H1 (cell line): Measurements from ENCODE around the gene CD244. TPM values are rescaled to one million over a fixed set of nuclear protein-coding genes. Genes with fewer than 3 reads are reported as not detected.

Experiments
- CTCF ChIA-PET: fragments of 300-600 bp; sonication (Branson Sonifier 250); formaldehyde crosslinking; loops from one replicate; lab custom pipeline; 2021; ENCODE audit not compliant: partially characterized antibody; lab: Charles Lee
- POLR2A ChIA-PET: fragments of 300-600 bp; sonication (Branson Sonifier 250); formaldehyde crosslinking; loops from one replicate; lab custom pipeline; 2021; ENCODE audit warnings: inconsistent platforms; ENCODE audit not compliant: partially characterized antibody; lab: Charles Lee
- DNase-seq, 2 experiments: peaks; one replicate each; pipeline versions ENCODE4 v3.0.0 to v3.0.0-alpha.2; 2010 to 2022; ENCODE audit warnings: low spot score in 2 of 2, low read depth in 1 of 2, mixed read lengths in 1 of 2
- FAIRE-seq: peaks from 2 replicates; lab custom pipeline; 2011; peaks lifted over from hg19 to GRCh38; lab: Jason Lieb, UNC
- H2AFZ ChIP-seq: 2 replicates; pipeline ENCODE4 v1.8.1; 2012; ENCODE audit warnings: low read length, inconsistent platforms
- H2AK5ac ChIP-seq: 2 replicates; pipeline ENCODE4 v1.6.1; 2013; ENCODE audit warnings: low read depth, low read length
- H2BK120ac ChIP-seq: replicated peaks from 2 replicates; pipeline ENCODE3; 2013; ENCODE audit warnings: low read depth, low read length, inconsistent platforms
- H2BK12ac ChIP-seq: 2 replicates; pipeline ENCODE4 v1.6.1; 2013; ENCODE audit warnings: low read depth, low read length
- H2BK15ac ChIP-seq: 2 replicates; pipeline ENCODE4 v1.6.1; 2013; ENCODE audit warnings: low read length
- H2BK20ac ChIP-seq: 2 replicates; pipeline ENCODE4 v1.6.1; 2013; ENCODE audit warnings: low read length
- H2BK5ac ChIP-seq: 2 replicates; pipeline ENCODE4 v1.6.1; 2013; ENCODE audit warnings: low read depth, low read length
- H3K14ac ChIP-seq: 2 replicates; pipeline ENCODE4 v1.6.1; 2013; ENCODE audit warnings: inconsistent platforms; ENCODE audit not compliant: insufficient read length
- H3K18ac ChIP-seq: 2 replicates; pipeline ENCODE4 v1.6.1; 2013; ENCODE audit warnings: low read length; ENCODE audit errors: extremely low read depth
- H3K23ac ChIP-seq: 2 replicates; pipeline ENCODE4 v1.6.1; 2013; ENCODE audit warnings: inconsistent platforms; ENCODE audit not compliant: insufficient read length
- H3K23me2 ChIP-seq: 2 replicates; pipeline ENCODE4 v1.6.1; 2013; ENCODE audit warnings: low read depth, low read length
- H3K27ac ChIP-seq: 2 replicates; pipeline ENCODE4 v1.6.1; 2011; ENCODE audit warnings: low read depth, low read length, inconsistent platforms
- H3K27me3 ChIP-seq, 4 experiments: replicated peaks in 1 of 4; 1 replicate in 1 of 4; 2 replicates in 3 of 4; pipeline versions ENCODE4 v1.6.1 to v1.8.1; 2011 to 2013; ENCODE audit warnings: low read length in 3 of 4, mild to moderate bottlenecking in 3 of 4, inconsistent platforms in 2 of 4, mixed read lengths in 2 of 4, moderate library complexity in 1 of 4; ENCODE audit not compliant: control insufficient read depth in 3 of 4, insufficient read depth in 3 of 4; ENCODE audit errors: extremely low read depth in 1 of 4
- H3K36me3 ChIP-seq, 4 experiments: 2 replicates each; pipeline versions ENCODE4 v1.6.1 to v1.8.1; 2011 to 2013; ENCODE audit warnings: mild to moderate bottlenecking in 4 of 4, low read length in 3 of 4, moderate library complexity in 2 of 4, control low read depth in 1 of 4, inconsistent platforms in 1 of 4; ENCODE audit not compliant: insufficient read depth in 4 of 4, control insufficient read depth in 2 of 4
- H3K4ac ChIP-seq: replicated peaks from 2 replicates; pipeline ENCODE3; 2013; ENCODE audit warnings: low read length, low read depth, mixed read lengths, inconsistent platforms; ENCODE audit not compliant: insufficient read length
- H3K4me1 ChIP-seq, 4 experiments: replicated peaks in 1 of 4; 1 replicate in 1 of 4; 2 replicates in 3 of 4; pipeline versions ENCODE4 v1.6.1 to v1.8.1; 2011 to 2013; ENCODE audit warnings: low read length in 3 of 4, inconsistent platforms in 2 of 4, mixed read lengths in 1 of 4; ENCODE audit not compliant: insufficient read depth in 4 of 4, control insufficient read depth in 3 of 4
- H3K4me2 ChIP-seq, 2 experiments: 2 replicates each; pipeline versions ENCODE4 v1.6.1 to v1.8.1; 2011 to 2013; ENCODE audit warnings: low read depth in 2 of 2, low read length in 2 of 2, control low read depth in 1 of 2, inconsistent platforms in 1 of 2, mild to moderate bottlenecking in 1 of 2; ENCODE audit not compliant: insufficient read depth in 1 of 2
- H3K4me3 ChIP-seq, 4 experiments: fragments of 200-600, 300-600 bp in 1 of 4; sonication (generic), shearing (Covaris generic), sonication (Bioruptor Twin) in 1 of 4; 2 replicates each; pipeline versions ENCODE4 v1.5.1 to v1.8.1; 2011 to 2016; ENCODE audit warnings: low read length in 4 of 4, low read depth in 3 of 4, control low read depth in 2 of 4, inconsistent platforms in 2 of 4, mild to moderate bottlenecking in 2 of 4, mixed read lengths in 1 of 4, moderate library complexity in 1 of 4; ENCODE audit not compliant: insufficient read depth in 2 of 4; ENCODE audit errors: extremely low read depth in 1 of 4
- H3K56ac ChIP-seq: replicated peaks from 2 replicates; pipeline ENCODE3; 2013; ENCODE audit warnings: low read depth, mild to moderate bottlenecking, mixed read lengths, low read length, inconsistent platforms; ENCODE audit not compliant: insufficient read length
- H3K79me1 ChIP-seq: 2 replicates; pipeline ENCODE4 v1.6.1; 2013; ENCODE audit warnings: low read depth, low read length, control low read depth
- H3K79me2 ChIP-seq, 2 experiments: 2 replicates each; pipeline versions ENCODE4 v1.6.1 to v1.8.1; 2012 to 2013; ENCODE audit warnings: low read length in 2 of 2, mild to moderate bottlenecking in 2 of 2, inconsistent platforms in 1 of 2; ENCODE audit not compliant: insufficient read depth in 2 of 2, control insufficient read depth in 1 of 2
- H3K9ac ChIP-seq, 4 experiments: replicated peaks in 1 of 4; 1 replicate in 1 of 4; 2 replicates in 3 of 4; pipeline versions ENCODE4 v1.6.1 to v1.8.1; 2011 to 2013; ENCODE audit warnings: low read depth in 3 of 4, low read length in 3 of 4, control low read depth in 2 of 4, mild to moderate bottlenecking in 2 of 4, moderate library complexity in 2 of 4, inconsistent platforms in 1 of 4; ENCODE audit errors: extremely low read depth in 1 of 4
- H3K9me3 ChIP-seq, 2 experiments: 2 replicates each; pipeline versions ENCODE4 v1.6.1 to v1.8.1; 2012 to 2013; ENCODE audit warnings: mild to moderate bottlenecking in 2 of 2, moderate library complexity in 2 of 2, control low read depth in 1 of 2, inconsistent platforms in 1 of 2, low read depth in 1 of 2, low read length in 1 of 2, mixed read lengths in 1 of 2; ENCODE audit not compliant: insufficient read depth in 2 of 2
- H4K20me1 ChIP-seq, 2 experiments: replicated peaks in 1 of 2; 2 replicates each; pipeline versions ENCODE3 to v1.8.1; 2011 to 2013; ENCODE audit warnings: inconsistent platforms in 2 of 2, low read length in 2 of 2, mild to moderate bottlenecking in 1 of 2; ENCODE audit not compliant: insufficient read depth in 2 of 2, control insufficient read depth in 1 of 2
- H4K5ac ChIP-seq: 2 replicates; pipeline ENCODE4 v1.6.1; 2013; ENCODE audit warnings: low read length, low read depth, mixed read lengths, inconsistent platforms; ENCODE audit not compliant: insufficient read length
- H4K8ac ChIP-seq: 2 replicates; pipeline ENCODE4 v1.8.0; 2013; ENCODE audit warnings: mild to moderate bottlenecking, moderate library complexity, low read length, inconsistent platforms; ENCODE audit not compliant: insufficient read depth; ENCODE audit errors: extremely low read depth
- H4K91ac ChIP-seq: replicated peaks from 2 replicates; pipeline ENCODE3; 2013; ENCODE audit warnings: low read length, mixed read lengths, inconsistent platforms; ENCODE audit not compliant: insufficient read length
- ASH2L ChIP-seq: fragments of 200-600, 300-600 bp; sonication (generic); IDR thresholded peaks from one replicate; pipeline ENCODE4 v1.7.1; 2017; ENCODE audit warnings: low read length
- ATF3 ChIP-seq: IDR thresholded peaks from 2 replicates; pipeline ENCODE4 v1.6.1; 2011; ENCODE audit warnings: low read depth, mild to moderate bottlenecking, low read length; ENCODE audit not compliant: insufficient read depth
- HDAC2 ChIP-seq, 2 experiments: fragments of 300-600 bp in 1 of 2; sonication (generic) in 1 of 2; IDR thresholded peaks; 2 replicates each; pipeline ENCODE4 v1.6.1; 2011 to 2012; ENCODE audit warnings: low read depth in 2 of 2, low read length in 2 of 2, mild to moderate bottlenecking in 2 of 2, moderate library complexity in 2 of 2, borderline replicate concordance in 1 of 2, inconsistent platforms in 1 of 2
- WGBS, 2 experiments: shearing (Covaris generic) in 1 of 2; methylation state at CpG; one replicate each; pipeline versions ENCODE4 v1.1.6 to v1.1.7; 2013 to 2015; ENCODE audit warnings: low lambda C conversion rate in 2 of 2, mixed read lengths in 2 of 2, inconsistent platforms in 1 of 2, low coverage in 1 of 2, missing lambda C conversion rate in 1 of 2; ENCODE audit not compliant: insufficient replicate concordance in 2 of 2, insufficient coverage in 1 of 2, insufficient read length in 1 of 2; ENCODE audit errors: extremely low coverage in 1 of 2, missing lambda C conversion rate in 1 of 2; 5-methylcytosine and 5-hydroxymethylcytosine counted together
- polyA plus RNA-seq, 7 experiments: library from polyadenylated mRNA; depleted of rRNA in 3 of 7; stranded (reverse) in 5 of 7; unstranded in 2 of 7; fragments of >200 nt in 5 of 7; fragments of 200-250 nt in 2 of 7; gene quantifications; 1 replicate in 5 of 7; 2 replicates in 1 of 7; 4 replicates in 1 of 7; pipeline versions ENCODE4 v1.2.1 to v1.2.3, GENCODE V29; 2011 to 2013; ENCODE audit warnings: missing spikeins in 2 of 7, mixed read lengths in 2 of 7
- total RNA-seq: library from RNA; stranded (reverse); fragmentation: NEBNext Ultra II Directional; extraction: Animal tissue kit (Norgen Biotek cat#: 25700); gene quantifications from 2 replicates; pipeline ENCODE4 v1.2.1, GENCODE V29; 2021

The CD244 gene
- total and polyA plus RNA-seq, 2 of the 8 experiments (the other 6 are each of a cell fraction or from before 2014, with no cell fraction given) = not detected

GRCh38 chr1:160795951-160796383 is 66.7 kb downstream of the CD244 start, which contains the start of gene LY9:
Gene LY9, plus strand, starts transcription at chr1:160796174. Its CDS starts 14 bp downstream, at chr1:160796188.
- TF ChIP-seq ATF3 = no peak
- TF ChIP-seq ASH2L = no peak
- no peak for TF ChIP-seq HDAC2 (IDR thresholded peaks at IDR 0.05; ENCODE audit: borderline replicate concordance in 1 of 2, low read depth in 2 of 2, low read length in 2 of 2)
- TF ChIP-seq, all 59 proteins: peak for 0

More at GRCh38 chr1:160795951-160796383, 66.7 kb downstream of the CD244 start, which contains the start of gene LY9:
- H3K27me3 ChIP-seq = no peaks in the 10 kb centered on the region
- H4K91ac ChIP-seq = no peak within 1 kb of the TSS
- no peak within 1 kb of the TSS for H3K18ac ChIP-seq
- 94% methylated on average over 4 of the region's 4 CpGs; no CpG with 5 or more reads in 1 of the 2 experiments for WGBS, 2 experiments
- no peak within 1 kb of the TSS for H3K27ac ChIP-seq
- no peak within 1 kb of the TSS for H3K4ac ChIP-seq
- DNase-seq (no peak), FAIRE-seq (no peak)
- no peaks in the 10 kb centered on the region for H3K23me2 ChIP-seq
- H3K23ac ChIP-seq = no peak within 1 kb of the TSS
- ChIA-PET CTCF (interaction anchor here (0.7 to 10.7 kb wide), 10 partner anchors 12 to 389 kb away, joined by 3 to 80 read pairs (median 5); no protein-coding TSS in a partner anchor), POLR2A (no interaction called here)
- H3K9me3 ChIP-seq = no peaks in the 10 kb centered on the region
- H2AFZ ChIP-seq = no peak within 1 kb of the TSS
- H2BK20ac ChIP-seq = no peak within 1 kb of the TSS; the same call in 1 of the 2 replicates
- H4K20me1 ChIP-seq = no peaks in the 10 kb centered on the region
- no peak within 1 kb of the TSS for H2BK5ac ChIP-seq
- H3K14ac ChIP-seq = no peak within 1 kb of the TSS
- no peaks in the 10 kb centered on the region for H3K4me1 ChIP-seq
- H3K36me3 ChIP-seq = no peaks in the 10 kb centered on the region
- H2BK12ac ChIP-seq = no peak within 1 kb of the TSS
- H2BK15ac ChIP-seq = no peak within 1 kb of the TSS
- no peak within 1 kb of the TSS for H3K9ac ChIP-seq
- no peak within 1 kb of the TSS for H4K5ac ChIP-seq
- H3K4me2 ChIP-seq = no peak within 1 kb of the TSS
- no peaks in the 10 kb centered on the region for H3K79me2 ChIP-seq
- H3K79me1 ChIP-seq = no peaks in the 10 kb centered on the region
- no peak within 1 kb of the TSS for H2BK120ac ChIP-seq
- H2AK5ac ChIP-seq = peak within 1 kb of the TSS; percentile 72; the same call in 1 of the 2 replicates
- H3K4me3 ChIP-seq = no peak within 1 kb of the TSS
- H4K8ac ChIP-seq = no peak within 1 kb of the TSS
- no peak within 1 kb of the TSS for H3K56ac ChIP-seq
